GM21381 (cell line): ENCODE data around the gene CDC42SE2.
A peak's percentile ranks its signal among the peaks of the same experiment; 100 is the strongest.
"Not testable (repeated sequence)": the region's sequence is repeated elsewhere in the genome, so short reads cannot be mapped to it uniquely, and the experiment has no call there.

Experiments used
- ATAC-seq: cut with Tn5 transposase; IDR thresholded peaks from one replicate; pipeline ENCODE4 v1.9.1; 2021; ENCODE audit warnings: mild to moderate bottlenecking, moderate library complexity; ENCODE audit not compliant: unreplicated experiment

The CDC42SE2 gene

DNA sequence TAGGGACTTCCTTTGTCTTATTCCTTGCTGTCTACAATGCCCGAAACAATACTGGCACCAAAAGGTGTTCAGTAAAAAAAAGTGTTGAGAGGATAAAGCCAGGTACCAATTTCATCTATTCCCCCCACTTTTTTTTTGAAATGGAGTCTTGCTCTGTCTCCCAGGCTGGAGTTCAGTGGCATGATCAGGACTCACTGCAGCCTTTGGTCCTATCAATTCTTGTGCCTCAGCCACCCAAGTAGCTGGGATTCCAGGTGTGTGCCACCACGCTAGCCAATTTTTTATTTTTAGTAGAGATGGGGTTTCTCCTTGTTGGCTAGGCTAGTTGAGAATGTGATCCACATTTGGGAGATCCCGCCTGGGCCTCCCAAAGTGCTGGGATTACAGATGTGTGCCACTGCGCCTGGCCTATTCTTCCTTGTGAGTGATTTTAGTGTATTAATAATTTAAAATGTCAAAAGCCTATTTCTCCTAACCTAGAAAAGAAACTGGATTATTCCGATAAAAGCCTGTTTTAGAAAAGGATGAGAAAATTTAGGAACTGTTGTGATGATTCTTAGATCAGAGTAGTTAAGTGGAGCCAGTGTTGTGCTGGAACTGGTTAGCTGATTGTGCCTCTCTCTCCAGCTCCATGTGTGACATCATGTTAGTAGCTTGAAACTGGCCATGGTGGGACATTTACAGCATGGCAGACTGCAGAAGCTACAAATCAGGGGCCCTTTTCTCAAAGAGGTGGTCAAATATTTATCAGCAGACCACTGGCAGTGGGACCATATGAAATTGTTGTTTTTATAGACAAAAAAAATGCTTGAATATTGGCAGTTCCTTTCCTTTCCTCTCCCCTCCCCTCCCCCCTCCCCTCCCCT is 14.3 kb downstream of the CDC42SE2 start:
- no peak for ATAC-seq

DNA sequence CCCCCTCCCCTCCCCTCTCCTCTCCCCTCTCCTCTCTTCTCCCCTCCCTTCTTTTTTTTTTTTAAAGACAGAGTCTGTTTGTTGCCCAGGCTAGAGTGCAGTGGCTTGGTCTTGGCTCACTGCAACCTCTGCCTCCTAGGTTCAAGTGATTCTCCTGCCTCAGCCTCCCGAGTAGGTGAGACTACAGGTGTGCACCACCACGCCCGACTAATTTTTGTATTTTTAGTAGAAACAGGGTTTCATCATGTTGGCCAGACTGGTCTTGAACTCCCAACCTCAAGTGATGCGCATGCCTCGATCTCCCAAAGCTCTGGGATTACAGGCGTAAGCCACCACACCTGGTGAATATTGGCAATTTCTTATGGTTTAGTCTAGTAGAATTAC is 14.9 kb downstream of the CDC42SE2 start:
- not testable (repeated sequence) for ATAC-seq

DNA sequence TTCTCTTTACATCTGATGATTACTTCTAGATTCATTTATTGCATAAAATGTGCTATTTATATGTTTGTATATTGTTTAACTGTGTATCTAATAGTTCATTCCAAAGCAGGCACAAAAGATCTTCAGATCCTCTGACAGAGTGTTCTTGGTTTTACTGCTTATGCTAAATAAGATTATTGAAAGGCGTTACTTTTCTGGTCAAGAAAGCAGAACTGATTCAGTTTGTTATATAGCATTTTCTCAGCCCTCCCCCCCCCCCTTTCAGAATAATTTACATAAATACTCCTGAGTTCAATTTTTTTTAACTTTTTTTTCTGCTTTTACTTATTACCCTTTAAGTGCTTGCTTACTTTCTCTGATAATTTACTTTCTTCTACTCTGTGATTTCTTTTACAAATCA is 15.4 kb downstream of the CDC42SE2 start:
- no peak for ATAC-seq

DNA sequence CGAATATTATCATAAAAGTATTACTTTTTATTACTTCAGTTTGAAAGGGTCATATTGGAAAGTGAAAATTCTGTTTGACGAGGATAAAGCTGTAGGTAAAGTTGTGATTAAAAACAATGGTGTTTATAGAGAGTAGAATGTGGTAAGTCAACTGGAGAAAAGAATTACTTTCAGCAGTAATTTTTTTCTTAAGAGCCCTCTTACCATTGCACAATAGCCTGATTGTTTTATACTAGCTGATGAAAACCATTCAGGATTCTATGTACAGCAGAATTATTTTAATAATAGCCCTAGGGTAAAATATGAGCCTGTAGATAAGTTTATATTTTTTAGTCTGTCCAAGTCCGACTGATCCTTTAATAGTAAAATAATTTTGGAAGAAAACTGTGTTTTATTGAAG is 16.6 kb downstream of the CDC42SE2 start:
- ATAC-seq, result no peak

DNA sequence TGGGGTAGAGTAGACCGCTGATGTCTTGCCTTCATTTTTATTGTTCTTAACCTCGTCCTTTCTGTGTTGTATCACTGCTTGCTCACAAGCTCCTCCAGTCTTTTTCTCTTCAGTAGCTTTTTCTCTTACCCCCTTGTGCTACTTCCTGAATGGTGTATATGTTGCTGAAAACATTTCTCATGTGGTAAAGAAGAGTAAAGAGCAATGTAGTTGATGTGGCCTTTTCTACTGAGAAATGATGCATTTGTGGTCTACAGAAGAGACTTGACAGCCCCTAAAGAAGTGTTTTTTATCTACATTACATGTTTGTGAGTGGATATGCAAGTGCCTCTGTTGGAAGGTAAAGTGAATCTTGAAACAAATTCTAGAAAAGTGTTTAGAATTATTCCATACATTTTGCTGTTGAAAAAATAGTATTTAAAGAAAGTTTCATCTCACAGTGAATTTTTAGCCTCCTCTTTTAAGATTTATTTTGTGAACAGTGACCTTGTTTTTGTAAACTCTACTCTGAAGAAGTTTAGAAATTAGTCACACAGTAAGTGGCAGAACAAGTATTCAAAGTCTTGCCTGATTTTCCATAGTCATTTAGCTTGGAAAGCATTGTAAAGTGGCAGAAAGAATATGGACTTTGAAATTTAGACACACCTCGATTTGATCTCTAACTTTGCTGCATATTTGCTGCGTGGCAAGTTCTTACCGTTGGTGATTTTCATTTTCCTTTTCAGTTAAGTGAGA is 17.4 kb downstream of the CDC42SE2 start:
- ATAC-seq, result peak; percentile 45

DNA sequence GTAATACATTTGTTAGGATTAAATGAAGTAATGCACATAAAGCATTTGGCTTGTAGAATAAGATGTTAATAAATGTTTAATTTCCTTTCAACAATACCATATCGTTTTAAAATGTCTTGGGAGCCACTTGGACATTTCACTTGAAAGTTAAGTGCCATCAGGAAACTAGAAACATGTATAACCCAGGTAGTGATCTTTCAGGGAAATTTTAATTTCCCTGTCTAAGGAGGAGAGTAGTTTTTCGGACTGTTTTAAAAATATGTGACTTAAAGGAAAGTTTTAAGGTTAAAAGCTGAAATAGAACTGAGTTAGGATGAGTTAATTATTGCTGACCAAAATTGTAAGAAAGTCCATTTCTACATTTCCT is 18.0 kb downstream of the CDC42SE2 start:
- no peak for ATAC-seq

DNA sequence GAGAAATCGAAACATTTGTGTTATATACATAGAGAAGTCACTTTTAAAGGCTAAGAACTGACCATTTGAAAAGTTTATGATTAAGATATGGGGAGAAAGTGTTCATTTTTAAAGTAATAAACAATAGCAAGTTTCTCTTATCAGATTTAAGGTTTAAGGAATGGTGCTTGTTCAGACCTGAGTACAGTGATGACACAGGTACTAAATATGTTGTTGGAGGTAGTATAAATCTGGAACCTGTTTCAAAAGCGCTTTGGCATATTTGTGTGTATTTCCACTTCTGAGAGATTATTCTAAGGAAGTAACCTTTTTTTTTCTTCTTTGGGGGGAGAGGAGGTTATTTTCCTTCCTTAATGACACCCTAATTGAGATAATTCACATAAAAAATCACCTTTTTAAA is 18.4 kb downstream of the CDC42SE2 start:
- ATAC-seq, result no peak

DNA sequence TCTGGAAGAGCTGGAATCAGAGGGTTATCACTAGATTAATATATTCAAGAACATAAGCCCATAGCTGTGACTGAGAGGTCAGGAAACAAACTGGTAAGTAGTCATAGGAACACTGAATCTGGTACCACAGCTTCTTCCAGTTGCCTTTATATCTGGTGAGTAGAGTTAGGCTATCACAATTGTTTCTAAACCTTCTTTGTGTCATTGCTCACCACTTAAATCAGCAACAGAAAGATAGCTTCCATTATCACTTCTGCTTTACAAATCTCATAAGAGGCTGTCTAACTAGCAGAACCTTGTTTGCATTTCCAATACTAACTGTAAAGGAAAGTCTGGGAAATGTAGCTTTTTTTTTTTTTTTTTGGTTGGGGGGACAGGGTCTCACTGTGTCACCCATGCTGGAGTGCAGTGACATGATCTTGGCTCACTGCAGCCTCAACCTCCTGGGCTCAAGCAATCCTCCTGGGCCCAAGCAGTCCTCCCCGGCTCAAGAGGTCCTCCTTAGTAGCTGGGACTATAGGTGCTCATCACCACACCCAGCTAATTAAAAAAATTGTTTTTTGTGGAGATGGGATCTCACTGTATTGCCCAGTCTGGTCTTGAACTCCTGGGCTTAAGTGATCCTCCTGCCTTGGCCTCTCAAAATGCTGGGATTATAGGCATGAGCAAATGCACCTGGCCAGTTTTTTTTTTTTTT is 22.0 kb downstream of the CDC42SE2 start:
- ATAC-seq, result no peak

DNA sequence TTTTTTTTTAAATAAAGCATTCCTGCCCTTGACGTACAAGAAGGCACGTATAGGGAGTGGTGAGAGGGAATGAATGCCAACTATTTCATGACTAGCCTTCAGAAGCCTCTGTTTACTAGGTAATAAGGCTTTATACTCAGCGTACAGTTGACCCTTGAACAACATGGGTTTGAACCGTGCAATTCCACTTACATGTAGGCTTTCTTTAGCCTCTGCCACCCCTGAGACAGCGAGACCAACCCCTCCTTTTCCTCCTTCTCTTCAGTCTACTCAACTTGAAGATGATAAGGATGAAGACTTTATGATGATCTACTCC is 22.5 kb downstream of the CDC42SE2 start:
- ATAC-seq, result no peak

DNA sequence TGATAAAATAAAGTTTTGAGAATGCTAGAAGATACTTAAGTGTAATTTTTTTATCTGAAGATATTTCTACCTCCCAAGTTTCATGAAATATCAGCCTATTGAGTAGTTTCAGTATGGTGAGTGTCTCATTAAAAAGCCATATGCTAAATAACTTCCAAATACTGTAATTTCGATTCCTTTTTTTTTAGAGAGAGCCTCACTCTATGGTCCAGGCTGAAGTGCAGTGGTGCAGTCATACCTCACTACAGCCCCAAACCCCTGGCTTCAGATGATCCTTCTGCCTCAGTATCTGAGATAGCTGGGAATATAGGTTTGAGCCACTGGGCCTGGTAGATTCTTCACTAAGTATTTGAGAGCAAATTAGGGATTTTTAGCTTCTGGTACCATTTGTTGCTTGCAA is 24.5 kb downstream of the CDC42SE2 start:
- no peak for ATAC-seq

DNA sequence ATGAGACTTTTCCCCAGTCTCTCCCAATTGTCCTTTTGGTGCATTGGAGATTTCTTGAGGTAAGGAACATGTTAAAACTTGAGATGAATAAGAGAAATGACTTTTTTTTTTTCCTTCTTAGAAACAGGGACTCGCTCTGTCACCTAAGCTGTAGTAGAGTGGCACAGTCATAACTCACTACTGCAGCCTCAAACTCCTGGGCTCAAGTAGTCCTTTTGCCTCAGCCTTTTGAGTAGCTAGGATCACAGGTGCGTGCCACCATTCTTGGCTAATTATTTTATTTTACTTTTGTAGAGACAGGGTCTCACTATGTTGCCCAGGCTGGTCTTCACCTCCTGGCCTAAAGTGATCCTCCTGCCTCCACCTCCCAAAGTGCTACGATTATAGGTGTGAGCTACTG is 25.9 kb downstream of the CDC42SE2 start:
- ATAC-seq, result no peak

DNA sequence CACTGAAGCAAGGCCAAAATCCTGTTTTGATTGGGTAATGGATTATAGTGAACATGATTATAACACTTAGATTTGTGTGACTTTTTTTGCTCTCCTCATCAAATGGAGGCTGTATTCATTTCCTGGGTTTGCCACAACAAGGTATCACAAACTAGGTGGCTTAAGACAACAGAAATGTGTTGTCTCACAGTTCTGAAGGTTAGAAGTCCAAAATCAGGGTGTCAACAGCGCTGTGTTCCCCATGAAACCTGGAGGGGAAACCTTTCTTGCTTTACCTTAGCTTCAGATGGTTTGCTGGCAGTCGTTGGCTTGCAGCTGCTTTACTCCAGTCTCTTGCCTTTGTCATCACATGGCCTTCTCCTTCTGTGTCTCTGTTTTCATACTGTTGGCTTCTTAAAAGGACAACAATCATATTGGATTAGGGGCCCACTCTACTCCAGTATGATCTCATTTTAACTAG is 32.4 kb downstream of the CDC42SE2 start:
- ATAC-seq, result no peak

DNA sequence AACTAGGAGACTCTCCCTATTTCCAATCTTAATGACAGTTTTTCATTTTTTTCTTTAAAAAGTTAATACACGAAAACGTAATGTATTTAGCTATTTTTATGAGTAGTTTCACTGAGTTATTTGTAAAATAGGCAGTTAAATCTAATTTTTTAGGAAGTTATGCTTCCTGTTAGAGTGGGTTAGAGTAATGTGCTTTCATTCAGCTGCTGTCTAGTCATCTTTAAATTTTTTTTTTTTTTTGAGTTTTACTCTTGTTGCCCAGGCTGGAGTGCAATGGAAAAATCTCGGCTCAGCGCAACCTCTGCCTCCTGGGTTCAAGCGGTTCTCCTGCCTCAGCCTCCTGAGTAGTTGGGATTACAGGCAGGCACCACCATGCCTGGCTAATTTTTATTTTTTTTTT is 34.0 kb downstream of the CDC42SE2 start:
- no peak for ATAC-seq

DNA sequence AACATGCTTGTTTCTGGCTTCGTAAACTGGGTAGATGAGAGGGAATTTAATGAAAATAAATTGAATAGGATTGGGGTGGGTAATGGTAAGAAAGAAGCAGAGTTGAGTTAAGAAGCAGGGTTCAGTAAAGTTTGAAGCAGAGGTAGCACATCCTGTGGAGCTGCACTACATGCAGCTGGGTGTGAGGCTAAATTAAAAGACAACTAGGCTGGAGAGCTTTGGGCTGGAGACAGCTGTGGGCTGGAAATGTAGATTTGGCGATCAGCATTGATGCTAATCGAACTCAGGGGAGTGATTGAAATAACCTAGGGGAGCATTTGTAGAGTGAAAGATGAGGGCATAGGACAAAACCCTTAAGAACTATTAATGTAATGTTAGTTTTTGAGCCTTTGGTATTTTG is 35.6 kb downstream of the CDC42SE2 start:
- ATAC-seq, result no peak

DNA sequence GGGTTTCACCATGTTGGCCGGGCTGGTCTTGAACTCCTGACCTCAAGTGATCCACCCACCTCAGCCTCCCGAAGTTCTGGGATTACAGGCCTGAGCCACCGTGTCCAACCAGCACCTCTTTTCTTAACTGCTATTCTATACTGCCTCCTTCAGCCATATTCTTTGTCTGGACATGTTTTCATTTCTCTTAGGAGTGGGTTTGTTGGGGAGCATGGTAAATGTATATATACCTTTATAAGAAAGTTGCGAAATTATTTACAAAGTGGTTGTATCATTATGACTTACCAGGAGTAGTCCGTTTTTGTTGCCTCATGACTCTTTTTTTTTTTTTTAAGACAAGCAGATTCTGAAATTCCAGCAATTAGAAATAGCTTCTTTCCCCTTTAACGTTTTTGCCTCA is 38.7 kb downstream of the CDC42SE2 start:
- no peak for ATAC-seq

DNA sequence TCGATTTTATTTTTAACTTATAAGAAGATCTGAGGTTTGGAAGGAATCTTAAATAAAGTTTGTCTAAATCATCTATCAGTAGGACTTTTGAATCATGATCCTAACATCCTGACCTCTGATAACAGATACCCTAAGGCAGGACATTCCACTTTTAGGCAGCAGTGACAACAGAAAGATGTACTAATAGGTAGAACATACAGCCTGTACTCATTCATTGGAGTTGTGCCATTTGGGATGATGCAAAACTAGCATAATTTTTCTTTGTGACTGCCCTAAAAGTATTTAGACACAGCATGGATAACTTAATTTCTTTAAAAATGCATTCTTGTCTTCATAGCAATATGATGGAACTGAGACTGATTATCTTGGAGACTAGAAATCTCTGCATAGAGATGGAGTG is 39.7 kb downstream of the CDC42SE2 start:
- no peak for ATAC-seq

DNA sequence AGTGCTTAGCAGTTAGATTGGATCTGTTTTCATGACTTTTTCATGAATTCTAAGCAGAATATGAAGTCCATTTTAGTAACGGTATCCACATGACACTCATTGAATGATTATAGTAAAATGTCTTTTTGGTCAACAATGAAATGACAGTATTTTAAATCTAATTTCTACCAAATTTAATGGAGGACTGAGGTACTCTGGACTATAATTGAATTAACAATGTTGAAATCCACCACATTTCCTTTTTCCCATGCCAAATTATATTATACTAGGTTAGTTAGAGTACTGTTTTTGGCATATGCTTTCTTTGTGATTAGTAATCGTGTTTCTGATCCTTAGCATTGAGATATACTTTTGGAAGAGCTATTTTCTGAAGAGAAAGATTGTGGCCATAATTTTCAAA is 40.6 kb downstream of the CDC42SE2 start:
- ATAC-seq, result no peak

DNA sequence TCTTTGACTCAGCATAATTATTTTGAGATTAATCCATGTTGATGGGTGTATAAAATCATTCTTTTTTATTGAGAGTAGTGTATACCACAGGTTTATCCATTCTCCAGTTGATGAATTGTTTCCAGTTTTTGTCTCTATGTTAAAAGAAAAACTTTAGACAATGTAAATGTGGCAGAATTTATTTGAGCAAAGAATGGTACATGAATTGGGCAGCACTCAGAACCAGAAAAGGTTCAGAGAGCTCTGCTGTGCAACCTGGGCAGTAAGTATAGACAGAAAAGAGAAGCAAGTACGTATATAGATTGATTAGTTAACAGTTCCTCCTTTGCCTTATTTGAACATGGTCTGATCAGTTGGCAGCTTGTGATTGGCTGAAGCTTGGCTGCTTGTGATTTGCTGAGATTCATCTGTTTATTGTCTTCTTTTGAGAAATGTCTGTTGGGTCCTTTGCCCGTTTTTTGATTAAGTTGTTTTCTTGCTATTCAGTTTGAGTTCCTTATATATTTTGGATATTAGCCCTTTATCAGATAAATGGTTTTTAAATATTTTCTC is 41.4 kb downstream of the CDC42SE2 start:
- no peak for ATAC-seq

DNA sequence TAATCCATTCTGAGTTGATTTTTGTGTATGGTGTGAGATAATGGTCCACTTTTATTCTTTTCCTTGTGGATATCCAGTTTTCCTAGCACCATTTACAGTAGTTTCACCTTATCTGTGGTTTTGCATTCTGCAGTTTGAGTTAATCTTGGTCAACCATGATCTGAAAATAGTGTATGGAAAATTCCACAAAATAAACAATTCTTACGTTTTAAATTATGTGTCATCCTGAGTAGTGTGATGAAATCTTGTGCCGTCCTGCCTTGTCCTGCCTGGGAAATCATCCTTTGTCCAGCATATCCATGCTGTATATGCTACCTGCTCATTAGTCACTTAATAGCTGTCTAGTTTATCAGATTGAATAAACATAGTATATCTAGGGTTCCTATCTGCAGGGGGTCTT is 42.1 kb downstream of the CDC42SE2 start:
- no peak for ATAC-seq

DNA sequence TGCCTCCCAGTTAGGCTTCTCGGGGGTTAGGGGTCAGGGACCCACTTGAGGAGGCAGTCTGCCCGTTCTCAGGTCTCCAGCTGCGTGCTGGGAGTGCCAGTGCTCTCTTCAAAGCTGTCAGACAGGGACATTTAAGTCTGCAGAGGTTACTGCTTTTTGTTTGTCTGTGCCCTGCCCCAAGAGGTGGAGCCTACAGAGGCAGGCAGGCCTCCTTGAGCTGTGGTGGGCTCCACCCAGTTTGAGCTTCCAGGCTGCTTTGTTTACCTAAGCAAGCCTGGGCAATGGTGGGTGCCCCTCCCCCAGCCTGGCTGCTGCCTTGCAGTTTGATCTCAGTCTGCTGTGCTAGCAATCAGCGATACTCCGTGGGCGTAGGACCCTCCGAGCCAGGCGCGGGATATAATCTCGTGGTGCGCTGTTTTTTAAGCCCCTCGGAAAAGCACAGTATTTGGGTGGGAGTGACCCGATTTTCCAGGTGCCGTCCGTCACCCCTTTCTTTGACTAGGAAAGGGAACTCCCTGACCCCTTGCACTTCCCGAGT is 48.5 kb downstream of the CDC42SE2 start:
- not testable (repeated sequence) for ATAC-seq

DNA sequence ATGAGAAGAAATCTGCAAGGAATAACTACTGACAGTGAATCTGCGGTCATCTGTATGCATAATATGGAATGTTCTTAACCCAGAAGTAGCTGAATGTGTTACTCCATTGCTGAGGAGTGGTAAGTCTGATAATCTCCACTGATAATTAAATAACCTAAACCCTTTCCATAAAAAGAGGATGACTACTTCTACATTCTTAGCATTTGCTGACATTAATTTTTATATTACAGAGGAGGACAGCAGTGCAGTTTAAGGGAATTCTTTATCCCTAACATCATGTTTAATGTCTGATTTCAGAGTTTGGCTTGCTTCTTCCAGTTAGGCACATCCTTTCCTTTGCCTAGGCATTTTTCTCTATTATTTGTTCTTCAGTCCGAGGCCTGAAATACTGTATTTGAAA is 52.2 kb downstream of the CDC42SE2 start:
- ATAC-seq, result no peak
